SK-N-SH (cell line): ENCODE results near the gene STMND1. TPM values are rescaled to one million over a fixed set of nuclear protein-coding genes. Genes with fewer than 3 reads are reported as not detected.

Source experiments
- CTCF ChIA-PET: fragments of 300-600, 350-600 bp; formaldehyde crosslinking; extraction: SDS; loops from one replicate; lab custom pipeline; 2021; lab: Yijun Ruan, JAX
- POLR2A ChIA-PET: fragments of 350-600 bp; sonication (Branson Sonifier 250); formaldehyde crosslinking; extraction: SDS; loops from one replicate; lab custom pipeline; 2020; ENCODE audit warnings: antibody characterized with exemption, inconsistent platforms; lab: Yijun Ruan, JAX
- DNase-seq: peaks from one replicate; pipeline ENCODE4 v3.0.0; 2012
- H2AFZ ChIP-seq: fragments of 200-600 bp; sonication (generic); 2 replicates; pipeline ENCODE4 v1.8.1; 2016; ENCODE audit warnings: antibody characterized with exemption, mild to moderate bottlenecking, low read depth
- H3F3A ChIP-seq: fragments of 200-600 bp; sonication (generic); replicated peaks from 2 replicates; pipeline ENCODE3; 2016; ENCODE audit warnings: antibody characterized with exemption, mild to moderate bottlenecking; ENCODE audit not compliant: insufficient read depth
- H3K27ac ChIP-seq, 2 experiments: fragments of 200-500 bp in 1 of 2; fragments of 200-600 bp in 1 of 2; sonication (Bioruptor generic) in 1 of 2; sonication (generic), shearing (Covaris generic) in 1 of 2; 2 replicates each; pipeline versions ENCODE4 v1.5.1 to v1.6.1; 2014 to 2016; ENCODE audit warnings: low read depth in 2 of 2, inconsistent platforms in 1 of 2, low read length in 1 of 2, mild to moderate bottlenecking in 1 of 2, mixed read lengths in 1 of 2
- H3K27me3 ChIP-seq: fragments of 200-600 bp; sonication (generic), shearing (Covaris generic); 2 replicates; pipeline ENCODE4 v1.6.1; 2016; ENCODE audit warnings: mixed run types; ENCODE audit not compliant: insufficient read depth
- H3K36me3 ChIP-seq, 2 experiments: fragments of 200-500 bp in 1 of 2; fragments of 200-600 bp in 1 of 2; sonication (Bioruptor generic) in 1 of 2; sonication (generic) in 1 of 2; replicated peaks in 1 of 2; 2 replicates each; pipeline versions ENCODE3 to v1.5.1; 2014 to 2016; ENCODE audit warnings: low read length in 1 of 2, mild to moderate bottlenecking in 1 of 2; ENCODE audit not compliant: insufficient read depth in 2 of 2, control insufficient read depth in 1 of 2
- H3K4me1 ChIP-seq, 2 experiments: fragments of 200-500 bp in 1 of 2; fragments of 200-600 bp in 1 of 2; sonication (Bioruptor generic) in 1 of 2; sonication (generic), shearing (Covaris generic) in 1 of 2; 2 replicates each; pipeline versions ENCODE4 v1.5.1 to v1.6.1; 2014 to 2016; ENCODE audit warnings: low read depth in 1 of 2, low read length in 1 of 2, mixed run types in 1 of 2; ENCODE audit not compliant: insufficient read depth in 2 of 2, control insufficient read depth in 1 of 2
- H3K4me2 ChIP-seq: fragments of 200-600 bp; sonication (generic), shearing (Covaris generic); 2 replicates; pipeline ENCODE4 v1.6.1; 2017; ENCODE audit warnings: mixed run types
- H3K4me3 ChIP-seq, 2 experiments: fragments of 200-500 bp in 1 of 2; fragments of 200-600 bp in 1 of 2; sonication (Bioruptor generic) in 1 of 2; sonication (generic), shearing (Covaris generic) in 1 of 2; 2 replicates each; pipeline versions ENCODE4 v1.5.1 to v1.8.1; 2014 to 2016; ENCODE audit warnings: low read depth in 2 of 2, inconsistent platforms in 1 of 2, low read length in 1 of 2, mild to moderate bottlenecking in 1 of 2, mixed read lengths in 1 of 2, moderate library complexity in 1 of 2
- H3K79me2 ChIP-seq: fragments of 200-600 bp; sonication (generic); 2 replicates; pipeline ENCODE4 v1.8.1; 2017; ENCODE audit warnings: mild to moderate bottlenecking; ENCODE audit not compliant: insufficient read depth
- H3K9ac ChIP-seq: fragments of 200-600 bp; sonication (generic); 2 replicates; pipeline ENCODE4 v1.6.1; 2017; ENCODE audit warnings: mixed run types
- H3K9me2 ChIP-seq: fragments of 200-600 bp; sonication (generic); 2 replicates; pipeline ENCODE4 v1.6.1; 2017; ENCODE audit warnings: mixed run types
- H3K9me3 ChIP-seq: fragments of 200-600 bp; sonication (generic); 2 replicates; pipeline ENCODE4 v1.6.1; 2017; ENCODE audit warnings: mixed run types, mild to moderate bottlenecking, moderate library complexity
- H4K20me1 ChIP-seq: fragments of 200-600 bp; sonication (generic); 2 replicates; pipeline ENCODE4 v1.6.1; 2017; ENCODE audit warnings: mild to moderate bottlenecking, mixed run types; ENCODE audit not compliant: insufficient read depth
- EZH2phosphoT487 ChIP-seq: fragments of 200-600 bp; sonication (generic); IDR thresholded peaks from 2 replicates; pipeline ENCODE4 v1.6.1; 2017; ENCODE audit warnings: low read depth, mixed run types, mild to moderate bottlenecking, antibody characterized with exemption, moderate library complexity, borderline replicate concordance
- FOXJ3 ChIP-seq: sonication (generic); formaldehyde crosslinking; IDR thresholded peaks from 2 replicates; pipeline ENCODE4 v1.5.1; 2020; ENCODE audit warnings: mild to moderate bottlenecking, missing genetic modification reagents
- FOXM1 ChIP-seq: IDR thresholded peaks from 2 replicates; pipeline ENCODE4 v1.4.0; 2012; ENCODE audit warnings: low read depth, mild to moderate bottlenecking
- GABPA ChIP-seq: IDR thresholded peaks from 2 replicates; pipeline ENCODE4 v1.4.0; 2012; ENCODE audit warnings: low read depth, mild to moderate bottlenecking
- JUND ChIP-seq: IDR thresholded peaks from 2 replicates; pipeline ENCODE4 v1.4.0; 2012
- MEF2A ChIP-seq: IDR thresholded peaks from 2 replicates; pipeline ENCODE4 v1.4.0; 2012; ENCODE audit warnings: low read depth, borderline replicate concordance
- POLR2AphosphoS5 ChIP-seq: IDR thresholded peaks from 2 replicates; pipeline ENCODE4 v1.6.1; 2012; ENCODE audit warnings: low read depth, low read length
- RAD21 ChIP-seq: IDR thresholded peaks from 2 replicates; pipeline ENCODE4 v1.6.1; 2012; ENCODE audit warnings: mild to moderate bottlenecking, low read length
- RFX5 ChIP-seq: IDR thresholded peaks from 2 replicates; pipeline ENCODE4 v1.6.1; 2012; ENCODE audit warnings: mild to moderate bottlenecking, improper control_type of control experiment, low read length
- TCF12 ChIP-seq: IDR thresholded peaks from 2 replicates; pipeline ENCODE4 v1.4.0; 2012
- TEAD4 ChIP-seq: IDR thresholded peaks from 2 replicates; pipeline ENCODE4 v1.4.0; 2012; ENCODE audit warnings: mild to moderate bottlenecking, borderline replicate concordance; ENCODE audit not compliant: insufficient read depth
- YY1 ChIP-seq: IDR thresholded peaks from 2 replicates; pipeline ENCODE4 v1.4.0; 2012; ENCODE audit warnings: low read depth, mild to moderate bottlenecking
- WGBS: methylation state at CpG from one replicate; pipeline ENCODE4 v1.1.6; 2017; ENCODE audit warnings: low lambda C conversion rate; 5-methylcytosine and 5-hydroxymethylcytosine counted together
- polyA plus RNA-seq, 3 experiments: library from polyadenylated mRNA; depleted of rRNA; stranded (reverse); fragments of >200 nt; gene quantifications; 2 replicates each; pipeline ENCODE4 v1.2.3, GENCODE V29; 2012
- TF ChIP-seq, protein P1 (sequence below): fragments of 150-350 bp; IDR thresholded peaks from 2 replicates; pipeline ENCODE4 v1.6.1; 2016; ENCODE audit warnings: mild to moderate bottlenecking, low read depth, low read length
- TF ChIP-seq, protein P2 (sequence below): fragments of 150-350 bp; IDR thresholded peaks from 2 replicates; pipeline ENCODE4 v1.6.1; 2017; ENCODE audit warnings: antibody characterized with exemption, low read length, low read depth, borderline replicate concordance
- TF ChIP-seq, protein P3 (sequence below): IDR thresholded peaks from 2 replicates; pipeline ENCODE4 v1.4.0; 2012; ENCODE audit warnings: low read depth
- TF ChIP-seq, protein P4 (sequence below): IDR thresholded peaks from 2 replicates; pipeline ENCODE4 v1.6.1; 2012; ENCODE audit warnings: mild to moderate bottlenecking, low read depth, low read length, moderate library complexity
- TF ChIP-seq, protein P5 (sequence below): IDR thresholded peaks from 2 replicates; pipeline ENCODE4 v1.4.0; 2012; ENCODE audit warnings: low read depth, borderline replicate concordance

Gene STMND1
- polyA plus RNA-seq, 1 of the 3 experiments (the other 2 are of a cell fraction), result not detected

DNA sequence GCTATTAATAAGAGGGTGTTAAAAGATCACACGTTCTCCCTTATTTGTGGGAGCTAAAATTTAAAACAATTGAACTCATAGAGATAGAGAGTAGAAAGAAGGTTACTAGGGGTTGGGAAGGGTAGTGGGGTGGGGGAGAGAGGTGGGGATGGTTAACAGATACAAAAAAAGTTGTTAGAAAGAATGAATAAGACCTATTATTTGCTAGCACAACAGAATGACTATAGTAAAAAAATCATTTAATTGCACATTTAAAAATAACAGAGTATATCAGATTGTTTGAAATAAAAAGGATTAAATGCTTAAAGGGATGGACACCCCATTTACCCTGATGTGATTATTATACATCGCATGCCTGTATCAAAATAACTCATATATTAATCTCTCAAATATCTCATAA is 43.3 kb upstream of the STMND1 start:
- TF ChIP-seq, protein P1, sequence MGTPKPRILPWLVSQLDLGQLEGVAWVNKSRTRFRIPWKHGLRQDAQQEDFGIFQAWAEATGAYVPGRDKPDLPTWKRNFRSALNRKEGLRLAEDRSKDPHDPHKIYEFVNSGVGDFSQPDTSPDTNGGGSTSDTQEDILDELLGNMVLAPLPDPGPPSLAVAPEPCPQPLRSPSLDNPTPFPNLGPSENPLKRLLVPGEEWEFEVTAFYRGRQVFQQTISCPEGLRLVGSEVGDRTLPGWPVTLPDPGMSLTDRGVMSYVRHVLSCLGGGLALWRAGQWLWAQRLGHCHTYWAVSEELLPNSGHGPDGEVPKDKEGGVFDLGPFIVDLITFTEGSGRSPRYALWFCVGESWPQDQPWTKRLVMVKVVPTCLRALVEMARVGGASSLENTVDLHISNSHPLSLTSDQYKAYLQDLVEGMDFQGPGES, result no peak
- TF ChIP-seq JUND (no peak), TCF12 (no peak), FOXM1 (no peak), FOXJ3 (CRISPR knock-in tag) (no peak), YY1 (no peak), POLR2AphosphoS5 (no peak), TEAD4 (no peak), MEF2A (no peak), GABPA (no peak), EZH2phosphoT487 (no peak)
- TF ChIP-seq, protein P2, sequence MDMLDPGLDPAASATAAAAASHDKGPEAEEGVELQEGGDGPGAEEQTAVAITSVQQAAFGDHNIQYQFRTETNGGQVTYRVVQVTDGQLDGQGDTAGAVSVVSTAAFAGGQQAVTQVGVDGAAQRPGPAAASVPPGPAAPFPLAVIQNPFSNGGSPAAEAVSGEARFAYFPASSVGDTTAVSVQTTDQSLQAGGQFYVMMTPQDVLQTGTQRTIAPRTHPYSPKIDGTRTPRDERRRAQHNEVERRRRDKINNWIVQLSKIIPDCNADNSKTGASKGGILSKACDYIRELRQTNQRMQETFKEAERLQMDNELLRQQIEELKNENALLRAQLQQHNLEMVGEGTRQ, result no peak
- Histone ChIP-seq H3K36me3 (no peaks in the 10 kb centered on the region), H3K4me2 (no peak overlapping the region), H3F3A (peaks cover 4% of the 10 kb centered on the region), H3K9ac (no peak overlapping the region), H3K79me2 (no peaks in the 10 kb centered on the region), H3K9me2 (no peaks in the 10 kb centered on the region), H3K27ac (no peak overlapping the region), H3K4me3 (no peak overlapping the region), H3K4me1 (no peaks in the 10 kb centered on the region), H3K27me3 (no peaks in the 10 kb centered on the region), H2AFZ (no peak overlapping the region), H3K9me3 (no peaks in the 10 kb centered on the region), H4K20me1 (no peaks in the 10 kb centered on the region)
- POLR2A ChIA-PET, result no interaction called here
- 81% methylated on average over 2 of the region's 2 CpGs for WGBS
- no peak for DNase-seq
- CTCF ChIA-PET, result no interaction called here

GRCh38 chr6:17059022-17059421 is 42.8 kb upstream of the STMND1 start:
- WGBS, result 71% methylated on average over 7 of the region's 7 CpGs
- TF ChIP-seq GABPA (no peak), YY1 (no peak), RFX5 (no peak), RAD21 (no peak), EZH2phosphoT487 (no peak), FOXJ3 (CRISPR knock-in tag) (no peak), MEF2A (no peak)
- TF ChIP-seq, protein P3, sequence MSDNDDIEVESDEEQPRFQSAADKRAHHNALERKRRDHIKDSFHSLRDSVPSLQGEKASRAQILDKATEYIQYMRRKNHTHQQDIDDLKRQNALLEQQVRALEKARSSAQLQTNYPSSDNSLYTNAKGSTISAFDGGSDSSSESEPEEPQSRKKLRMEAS, result no peak
- TF ChIP-seq, protein P2, result no peak
- TF ChIP-seq, protein P4, sequence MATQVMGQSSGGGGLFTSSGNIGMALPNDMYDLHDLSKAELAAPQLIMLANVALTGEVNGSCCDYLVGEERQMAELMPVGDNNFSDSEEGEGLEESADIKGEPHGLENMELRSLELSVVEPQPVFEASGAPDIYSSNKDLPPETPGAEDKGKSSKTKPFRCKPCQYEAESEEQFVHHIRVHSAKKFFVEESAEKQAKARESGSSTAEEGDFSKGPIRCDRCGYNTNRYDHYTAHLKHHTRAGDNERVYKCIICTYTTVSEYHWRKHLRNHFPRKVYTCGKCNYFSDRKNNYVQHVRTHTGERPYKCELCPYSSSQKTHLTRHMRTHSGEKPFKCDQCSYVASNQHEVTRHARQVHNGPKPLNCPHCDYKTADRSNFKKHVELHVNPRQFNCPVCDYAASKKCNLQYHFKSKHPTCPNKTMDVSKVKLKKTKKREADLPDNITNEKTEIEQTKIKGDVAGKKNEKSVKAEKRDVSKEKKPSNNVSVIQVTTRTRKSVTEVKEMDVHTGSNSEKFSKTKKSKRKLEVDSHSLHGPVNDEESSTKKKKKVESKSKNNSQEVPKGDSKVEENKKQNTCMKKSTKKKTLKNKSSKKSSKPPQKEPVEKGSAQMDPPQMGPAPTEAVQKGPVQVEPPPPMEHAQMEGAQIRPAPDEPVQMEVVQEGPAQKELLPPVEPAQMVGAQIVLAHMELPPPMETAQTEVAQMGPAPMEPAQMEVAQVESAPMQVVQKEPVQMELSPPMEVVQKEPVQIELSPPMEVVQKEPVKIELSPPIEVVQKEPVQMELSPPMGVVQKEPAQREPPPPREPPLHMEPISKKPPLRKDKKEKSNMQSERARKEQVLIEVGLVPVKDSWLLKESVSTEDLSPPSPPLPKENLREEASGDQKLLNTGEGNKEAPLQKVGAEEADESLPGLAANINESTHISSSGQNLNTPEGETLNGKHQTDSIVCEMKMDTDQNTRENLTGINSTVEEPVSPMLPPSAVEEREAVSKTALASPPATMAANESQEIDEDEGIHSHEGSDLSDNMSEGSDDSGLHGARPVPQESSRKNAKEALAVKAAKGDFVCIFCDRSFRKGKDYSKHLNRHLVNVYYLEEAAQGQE, result no peak
- TF ChIP-seq, protein P5, sequence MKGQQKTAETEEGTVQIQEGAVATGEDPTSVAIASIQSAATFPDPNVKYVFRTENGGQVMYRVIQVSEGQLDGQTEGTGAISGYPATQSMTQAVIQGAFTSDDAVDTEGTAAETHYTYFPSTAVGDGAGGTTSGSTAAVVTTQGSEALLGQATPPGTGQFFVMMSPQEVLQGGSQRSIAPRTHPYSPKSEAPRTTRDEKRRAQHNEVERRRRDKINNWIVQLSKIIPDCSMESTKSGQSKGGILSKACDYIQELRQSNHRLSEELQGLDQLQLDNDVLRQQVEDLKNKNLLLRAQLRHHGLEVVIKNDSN, result no peak
- Histone ChIP-seq H3K4me3 (no peak overlapping the region), H3K4me2 (no peak overlapping the region), H3K27me3 (no peaks in the 10 kb centered on the region), H4K20me1 (no peaks in the 10 kb centered on the region), H3K9me2 (no peaks in the 10 kb centered on the region), H3K36me3 (no peaks in the 10 kb centered on the region), H3F3A (peaks cover 4% of the 10 kb centered on the region), H3K9ac (no peak overlapping the region), H2AFZ (no peak overlapping the region), H3K4me1 (no peaks in the 10 kb centered on the region), H3K9me3 (no peaks in the 10 kb centered on the region), H3K79me2 (no peaks in the 10 kb centered on the region), H3K27ac (no peak overlapping the region)
- ChIA-PET POLR2A (no interaction called here), CTCF (no interaction called here)
- DNase-seq, result no peak
